Fibroblast of lung (primary cell): ENCODE data around the gene SLC38A1.

ENCODE experiments used
- CTCF ChIP-seq, 2 donors: IDR thresholded peaks in 1 of 2; conservative IDR thresholded peaks in 1 of 2; 1 replicate in 1 of 2; 2 replicates in 1 of 2; pipeline ENCODE4 v1.5.1; 2011 to 2012; ENCODE audit warnings: low read length in 2 of 2, control low read depth in 1 of 2, inconsistent platforms in 1 of 2, low read depth in 1 of 2, mild to moderate bottlenecking in 1 of 2
- EZH2 ChIP-seq: IDR thresholded peaks from 2 replicates; pipeline ENCODE4 v1.5.1; 2012; ENCODE audit warnings: low read length, control low read depth, mild to moderate bottlenecking; ENCODE audit errors: missing control alignments

- TF ChIP-seq CTCF (conservative IDR thresholded peaks at IDR 0.05 in 1 of 2, IDR thresholded peaks at IDR 0.05 in 1 of 2; ENCODE audit: low read depth in 1 of 2, low read length in 2 of 2) (no peak), EZH2 (no peak)
Measured at GRCh38 chr12:46160981-46161690, 107.7 kb downstream of the SLC38A1 start.
